SK-N-SH (cell line): ENCODE measurements around the gene ADORA2A. TPM values are rescaled to one million over a fixed set of nuclear protein-coding genes. Genes with fewer than 3 reads are reported as not detected.
A peak's percentile ranks its signal among the peaks of the same experiment; 100 is the strongest.

Source experiments
- CTCF ChIA-PET: fragments of 300-600, 350-600 bp; formaldehyde crosslinking; extraction: SDS; loops from one replicate; lab custom pipeline; 2021; lab: Yijun Ruan, JAX
- POLR2A ChIA-PET: fragments of 350-600 bp; sonication (Branson Sonifier 250); formaldehyde crosslinking; extraction: SDS; loops from one replicate; lab custom pipeline; 2020; ENCODE audit warnings: antibody characterized with exemption, inconsistent platforms; lab: Yijun Ruan, JAX
- DNase-seq: peaks from one replicate; pipeline ENCODE4 v3.0.0; 2012
- H2AFZ ChIP-seq: fragments of 200-600 bp; sonication (generic); 2 replicates; pipeline ENCODE4 v1.8.1; 2016; ENCODE audit warnings: antibody characterized with exemption, mild to moderate bottlenecking, low read depth
- H3F3A ChIP-seq: fragments of 200-600 bp; sonication (generic); replicated peaks from 2 replicates; pipeline ENCODE3; 2016; ENCODE audit warnings: antibody characterized with exemption, mild to moderate bottlenecking; ENCODE audit not compliant: insufficient read depth
- H3K27ac ChIP-seq, 2 experiments: fragments of 200-500 bp in 1 of 2; fragments of 200-600 bp in 1 of 2; sonication (Bioruptor generic) in 1 of 2; sonication (generic), shearing (Covaris generic) in 1 of 2; 2 replicates each; pipeline versions ENCODE4 v1.5.1 to v1.6.1; 2014 to 2016; ENCODE audit warnings: low read depth in 2 of 2, inconsistent platforms in 1 of 2, low read length in 1 of 2, mild to moderate bottlenecking in 1 of 2, mixed read lengths in 1 of 2
- H3K27me3 ChIP-seq: fragments of 200-600 bp; sonication (generic), shearing (Covaris generic); 2 replicates; pipeline ENCODE4 v1.6.1; 2016; ENCODE audit warnings: mixed run types; ENCODE audit not compliant: insufficient read depth
- H3K36me3 ChIP-seq, 2 experiments: fragments of 200-500 bp in 1 of 2; fragments of 200-600 bp in 1 of 2; sonication (Bioruptor generic) in 1 of 2; sonication (generic) in 1 of 2; replicated peaks in 1 of 2; 2 replicates each; pipeline versions ENCODE3 to v1.5.1; 2014 to 2016; ENCODE audit warnings: low read length in 1 of 2, mild to moderate bottlenecking in 1 of 2; ENCODE audit not compliant: insufficient read depth in 2 of 2, control insufficient read depth in 1 of 2
- H3K4me1 ChIP-seq, 2 experiments: fragments of 200-500 bp in 1 of 2; fragments of 200-600 bp in 1 of 2; sonication (Bioruptor generic) in 1 of 2; sonication (generic), shearing (Covaris generic) in 1 of 2; 2 replicates each; pipeline versions ENCODE4 v1.5.1 to v1.6.1; 2014 to 2016; ENCODE audit warnings: low read depth in 1 of 2, low read length in 1 of 2, mixed run types in 1 of 2; ENCODE audit not compliant: insufficient read depth in 2 of 2, control insufficient read depth in 1 of 2
- H3K4me2 ChIP-seq: fragments of 200-600 bp; sonication (generic), shearing (Covaris generic); 2 replicates; pipeline ENCODE4 v1.6.1; 2017; ENCODE audit warnings: mixed run types
- H3K4me3 ChIP-seq, 2 experiments: fragments of 200-500 bp in 1 of 2; fragments of 200-600 bp in 1 of 2; sonication (Bioruptor generic) in 1 of 2; sonication (generic), shearing (Covaris generic) in 1 of 2; 2 replicates each; pipeline versions ENCODE4 v1.5.1 to v1.8.1; 2014 to 2016; ENCODE audit warnings: low read depth in 2 of 2, inconsistent platforms in 1 of 2, low read length in 1 of 2, mild to moderate bottlenecking in 1 of 2, mixed read lengths in 1 of 2, moderate library complexity in 1 of 2
- H3K79me2 ChIP-seq: fragments of 200-600 bp; sonication (generic); 2 replicates; pipeline ENCODE4 v1.8.1; 2017; ENCODE audit warnings: mild to moderate bottlenecking; ENCODE audit not compliant: insufficient read depth
- H3K9ac ChIP-seq: fragments of 200-600 bp; sonication (generic); 2 replicates; pipeline ENCODE4 v1.6.1; 2017; ENCODE audit warnings: mixed run types
- H3K9me2 ChIP-seq: fragments of 200-600 bp; sonication (generic); 2 replicates; pipeline ENCODE4 v1.6.1; 2017; ENCODE audit warnings: mixed run types
- H3K9me3 ChIP-seq: fragments of 200-600 bp; sonication (generic); 2 replicates; pipeline ENCODE4 v1.6.1; 2017; ENCODE audit warnings: mixed run types, mild to moderate bottlenecking, moderate library complexity
- H4K20me1 ChIP-seq: fragments of 200-600 bp; sonication (generic); 2 replicates; pipeline ENCODE4 v1.6.1; 2017; ENCODE audit warnings: mild to moderate bottlenecking, mixed run types; ENCODE audit not compliant: insufficient read depth
- CHD2 ChIP-seq: fragments of 150-350 bp; IDR thresholded peaks from 2 replicates; pipeline ENCODE4 v1.6.1; 2018; ENCODE audit warnings: low read length; ENCODE audit not compliant: partially characterized antibody
- CTCF ChIP-seq: fragments of 200-600 bp; sonication (generic); IDR thresholded peaks from 2 replicates; pipeline ENCODE4 v1.6.1; 2017; ENCODE audit warnings: antibody characterized with exemption, mild to moderate bottlenecking, moderate library complexity
- ELF1 ChIP-seq: IDR thresholded peaks from 2 replicates; pipeline ENCODE4 v1.4.0; 2012
- EP300 ChIP-seq, 2 experiments: IDR thresholded peaks; 2 replicates each; pipeline versions ENCODE4 v1.4.0 to v1.6.1; 2012; ENCODE audit warnings: borderline replicate concordance in 1 of 2, low read depth in 1 of 2, low read length in 1 of 2
- IRF3 ChIP-seq: fragments of 150-350 bp; IDR thresholded peaks from 2 replicates; pipeline ENCODE4 v1.6.1; 2016; ENCODE audit warnings: mild to moderate bottlenecking, low read depth, low read length
- NRF1 ChIP-seq: IDR thresholded peaks from 2 replicates; pipeline ENCODE4 v1.6.1; 2012; ENCODE audit warnings: low read depth, mild to moderate bottlenecking, low read length
- POLR2AphosphoS5 ChIP-seq: IDR thresholded peaks from 2 replicates; pipeline ENCODE4 v1.6.1; 2012; ENCODE audit warnings: low read depth, low read length
- RCOR1 ChIP-seq: fragments of 150-350 bp; IDR thresholded peaks from 2 replicates; pipeline ENCODE4 v1.6.1; 2017; ENCODE audit warnings: antibody characterized with exemption, low read length
- REST ChIP-seq: IDR thresholded peaks from 2 replicates; pipeline ENCODE4 v1.6.1; 2012; ENCODE audit warnings: mild to moderate bottlenecking, low read depth, low read length, moderate library complexity
- RXRA ChIP-seq: IDR thresholded peaks from 2 replicates; pipeline ENCODE4 v1.4.0; 2012; ENCODE audit warnings: low read depth, mild to moderate bottlenecking, borderline replicate concordance
- SMC3 ChIP-seq: IDR thresholded peaks from 2 replicates; pipeline ENCODE4 v1.6.1; 2012; ENCODE audit warnings: low read depth, low read length, improper control_type of control experiment
- TAF1 ChIP-seq: IDR thresholded peaks from 2 replicates; pipeline ENCODE4 v1.6.1; 2012; ENCODE audit warnings: low read depth, mild to moderate bottlenecking, low read length, moderate library complexity, borderline replicate concordance
- TEAD4 ChIP-seq: IDR thresholded peaks from 2 replicates; pipeline ENCODE4 v1.4.0; 2012; ENCODE audit warnings: mild to moderate bottlenecking, borderline replicate concordance; ENCODE audit not compliant: insufficient read depth
- USF1 ChIP-seq: IDR thresholded peaks from 2 replicates; pipeline ENCODE4 v1.4.0; 2012; ENCODE audit warnings: low read depth, borderline replicate concordance
- ZBTB33 ChIP-seq: IDR thresholded peaks from 2 replicates; pipeline ENCODE4 v1.4.0; 2012; ENCODE audit warnings: low read depth, borderline replicate concordance
- WGBS: methylation state at CpG from one replicate; pipeline ENCODE4 v1.1.6; 2017; ENCODE audit warnings: low lambda C conversion rate; 5-methylcytosine and 5-hydroxymethylcytosine counted together
- polyA plus RNA-seq, 3 experiments: library from polyadenylated mRNA; depleted of rRNA; stranded (reverse); fragments of >200 nt; gene quantifications; 2 replicates each; pipeline ENCODE4 v1.2.3, GENCODE V29; 2012

The ADORA2A gene
- polyA plus RNA-seq, 1 of the 3 experiments (the other 2 are of a cell fraction) = 9.3 TPM

GRCh38 chr22:24420072-24420976 lies 7.1 kb upstream of the ADORA2A start:
- H3K4me2 ChIP-seq = no peak overlapping the region
- ChIA-PET CTCF (interaction anchor here (0.6 to 5.7 kb wide), 12 partner anchors 9 to 117 kb away, joined by 3 to 42 read pairs (median 4); no protein-coding TSS in a partner anchor), POLR2A (interaction anchor here (0.9 to 1.4 kb wide), 3 partner anchors 10 to 30 kb away, joined by 3 to 4 read pairs (median 4); no protein-coding TSS in a partner anchor)
- no peak overlapping the region for H2AFZ ChIP-seq
- H3K27me3 ChIP-seq = no peaks in the 10 kb centered on the region
- H3K36me3 ChIP-seq = peaks cover 0 to 25% of the 10 kb centered on the region in 2 experiments
- TF ChIP-seq POLR2AphosphoS5 (0 out of 2 replicates have a peak, but pooled peaks have one; percentile 11), ELF1 (no peak)
- peak; percentile 56 for DNase-seq
- no peaks in the 10 kb centered on the region for H3K9me3 ChIP-seq
- H3F3A ChIP-seq = peaks cover 4% of the 10 kb centered on the region
- 90% methylated on average over 2 of the region's 18 CpGs for WGBS
- H3K9ac ChIP-seq = no peak overlapping the region
- no peaks in the 10 kb centered on the region for H4K20me1 ChIP-seq
- peaks cover 0 to 73% of the 10 kb centered on the region in 2 experiments; a peak in 2 of 4 replicates for H3K4me1 ChIP-seq
- no peaks in the 10 kb centered on the region for H3K79me2 ChIP-seq
- no peak overlapping the region for H3K4me3 ChIP-seq
- no peaks in the 10 kb centered on the region for H3K9me2 ChIP-seq
- H3K27ac ChIP-seq = peak overlapping the region in 1 of 2 experiments; percentile 54; a peak in 1 of 4 replicates

GRCh38 chr22:24420977-24421343 lies 6.4 kb upstream of the ADORA2A start:
- H3F3A ChIP-seq = peaks cover 4% of the 10 kb centered on the region
- H4K20me1 ChIP-seq = no peaks in the 10 kb centered on the region
- H2AFZ ChIP-seq = no peak overlapping the region
- no peaks in the 10 kb centered on the region for H3K9me3 ChIP-seq
- H3K4me2 ChIP-seq = no peak overlapping the region
- H3K4me3 ChIP-seq = no peak overlapping the region
- H3K27ac ChIP-seq = peak overlapping the region in 1 of 2 experiments; percentile 54; a peak in 1 of 4 replicates
- DNase-seq = no peak
- POLR2A ChIA-PET = interaction anchor here (1.0 to 1.4 kb wide), 2 partner anchors 18 to 30 kb away, joined by 4 read pairs; no protein-coding TSS in a partner anchor
- H3K27me3 ChIP-seq = no peaks in the 10 kb centered on the region
- no peak overlapping the region for H3K9ac ChIP-seq
- no CpG with 5 or more reads among the region's 11 CpGs for WGBS
- no peaks in the 10 kb centered on the region for H3K79me2 ChIP-seq
- CTCF ChIA-PET = interaction anchor here (0.9 to 5.7 kb wide), 14 partner anchors 9 to 105 kb away, joined by 3 to 42 read pairs (median 4); no protein-coding TSS in a partner anchor
- peaks cover 0 to 74% of the 10 kb centered on the region in 2 experiments; a peak in 2 of 4 replicates for H3K4me1 ChIP-seq
- H3K36me3 ChIP-seq = peaks cover 0 to 19% of the 10 kb centered on the region in 2 experiments
- H3K9me2 ChIP-seq = no peaks in the 10 kb centered on the region
- TF ChIP-seq IRF3 (no peak), CHD2 (no peak), RXRA (no peak), TAF1 (no peak), EP300 (IDR thresholded peaks at IDR 0.05; ENCODE audit: borderline replicate concordance in 1 of 2, low read depth in 1 of 2, low read length in 1 of 2) (no peak), CTCF (no peak), SMC3 (no peak), ZBTB33 (no peak), NRF1 (no peak), TEAD4 (no peak), RCOR1 (no peak), REST (no peak), USF1 (no peak)
